HCT116 (cell line): ENCODE data around the gene CSTPP1.

ENCODE experiments used
- CTCF ChIP-seq, 3 experiments: fragments of 200-600 bp in 1 of 3; sonication (generic) in 1 of 3; IDR thresholded peaks in 2 of 3; conservative IDR thresholded peaks in 1 of 3; 2 replicates each; pipeline ENCODE4 v1.5.1; 2012 to 2017; ENCODE audit warnings: low read depth in 2 of 3, low read length in 2 of 3, antibody characterized with exemption in 1 of 3, borderline replicate concordance in 1 of 3, control low read depth in 1 of 3, mild to moderate bottlenecking in 1 of 3, mixed read lengths in 1 of 3, mixed run types in 1 of 3, moderate library complexity in 1 of 3; ENCODE audit not compliant: insufficient read depth in 1 of 3
- JUND ChIP-seq: IDR thresholded peaks from 2 replicates; pipeline ENCODE4 v1.6.1; 2012
- POLR2A ChIP-seq: IDR thresholded peaks from 2 replicates; pipeline ENCODE4 v1.7.0; 2011; ENCODE audit warnings: borderline replicate concordance; ENCODE audit not compliant: insufficient read depth, insufficient read length; ENCODE audit errors: extremely low read depth
- REST ChIP-seq: IDR thresholded peaks from 2 replicates; pipeline ENCODE4 v1.6.1; 2012; ENCODE audit warnings: low read depth
- SP1 ChIP-seq: IDR thresholded peaks from 2 replicates; pipeline ENCODE4 v1.6.1; 2012; ENCODE audit warnings: low read depth
- ZBTB33 ChIP-seq: IDR thresholded peaks from 2 replicates; pipeline ENCODE4 v1.6.1; 2011; ENCODE audit warnings: mild to moderate bottlenecking, low read length, moderate library complexity; ENCODE audit not compliant: insufficient replicate concordance; ENCODE audit errors: extremely low read depth

GRCh38 chr11:46918788-46919513, 17.6 kb upstream of the CSTPP1 start:
- no peak for TF ChIP-seq JUND
- no peak for TF ChIP-seq CTCF (IDR thresholded peaks at IDR 0.05 in 2 of 3, conservative IDR thresholded peaks at IDR 0.05 in 1 of 3; ENCODE audit: borderline replicate concordance in 1 of 3, insufficient read depth in 1 of 3, low read depth in 2 of 3, low read length in 2 of 3)
- no peak for TF ChIP-seq REST
- TF ChIP-seq POLR2A = no peak
- TF ChIP-seq SP1 = no peak
- no peak for TF ChIP-seq ZBTB33
